ENCODE results near the gene KRTAP10-3.

Gene KRTAP10-3

DNA sequence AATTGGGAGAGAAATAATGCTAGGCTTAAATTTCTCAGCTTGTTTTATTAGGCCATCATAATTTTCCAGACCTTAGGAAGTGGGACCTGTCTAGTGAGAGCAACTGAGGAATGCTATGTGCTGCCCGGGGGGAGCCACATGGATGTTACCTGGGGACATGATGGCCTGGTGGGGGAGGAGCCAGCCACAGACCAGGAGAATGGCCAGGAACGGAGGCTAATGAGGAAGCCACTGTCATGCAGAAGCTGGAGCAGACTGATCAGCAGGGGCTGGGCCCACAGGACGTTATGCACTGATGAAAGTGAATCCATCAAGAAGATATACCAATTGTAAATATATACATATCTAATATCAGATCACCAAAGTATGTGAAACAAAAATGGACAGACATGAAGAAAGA, 14.0 kb downstream of the KRTAP10-3 start:
- DNase-seq = no peak

DNA sequence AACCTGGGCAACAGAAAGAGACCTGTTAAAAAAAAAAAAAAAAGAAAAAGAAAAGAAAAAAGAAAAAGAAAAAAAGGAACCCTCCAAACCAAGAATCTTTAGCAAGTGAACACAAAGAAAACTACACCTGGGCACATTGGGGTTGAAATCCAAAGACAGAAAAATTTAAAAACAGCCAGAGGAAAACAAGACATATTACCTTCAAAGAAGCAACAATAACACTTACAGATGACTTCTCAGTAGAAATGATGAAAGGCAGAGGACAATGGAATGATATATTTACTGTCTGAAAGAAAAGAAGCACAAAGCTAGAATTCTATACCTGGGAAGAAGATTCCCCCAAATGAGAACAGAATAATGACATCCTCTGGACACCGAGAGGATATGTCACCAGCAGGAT, 15.9 kb downstream of the KRTAP10-3 start:
- no peak for DNase-seq

DNA sequence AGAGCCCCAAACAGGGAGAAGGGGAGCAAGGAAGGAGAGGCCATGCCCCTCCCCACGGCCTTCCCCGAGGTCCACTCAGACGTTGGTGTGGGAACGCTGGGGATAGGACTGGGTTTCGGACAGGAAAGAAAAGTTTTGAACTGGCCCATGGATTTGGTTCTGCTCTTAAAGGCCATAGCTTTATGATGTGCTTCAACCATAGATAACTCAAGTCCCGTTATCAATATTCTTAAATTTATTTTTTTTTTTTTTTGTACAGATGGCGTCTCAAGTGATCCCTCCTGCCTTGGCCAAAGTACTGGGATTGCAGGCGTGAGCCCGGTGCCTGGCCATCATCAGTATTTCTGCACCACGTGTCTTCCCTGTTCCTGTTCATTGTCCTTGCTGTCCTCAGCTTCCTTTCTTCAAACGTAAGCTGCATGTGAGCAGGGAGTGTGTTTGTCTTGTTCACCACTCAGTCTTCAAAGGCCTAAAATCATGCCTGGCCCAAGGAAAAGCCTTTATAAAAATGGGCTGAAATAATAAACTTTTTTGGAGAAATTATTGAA, 17.8 kb downstream of the KRTAP10-3 start:
- DNase-seq = no peak

DNA sequence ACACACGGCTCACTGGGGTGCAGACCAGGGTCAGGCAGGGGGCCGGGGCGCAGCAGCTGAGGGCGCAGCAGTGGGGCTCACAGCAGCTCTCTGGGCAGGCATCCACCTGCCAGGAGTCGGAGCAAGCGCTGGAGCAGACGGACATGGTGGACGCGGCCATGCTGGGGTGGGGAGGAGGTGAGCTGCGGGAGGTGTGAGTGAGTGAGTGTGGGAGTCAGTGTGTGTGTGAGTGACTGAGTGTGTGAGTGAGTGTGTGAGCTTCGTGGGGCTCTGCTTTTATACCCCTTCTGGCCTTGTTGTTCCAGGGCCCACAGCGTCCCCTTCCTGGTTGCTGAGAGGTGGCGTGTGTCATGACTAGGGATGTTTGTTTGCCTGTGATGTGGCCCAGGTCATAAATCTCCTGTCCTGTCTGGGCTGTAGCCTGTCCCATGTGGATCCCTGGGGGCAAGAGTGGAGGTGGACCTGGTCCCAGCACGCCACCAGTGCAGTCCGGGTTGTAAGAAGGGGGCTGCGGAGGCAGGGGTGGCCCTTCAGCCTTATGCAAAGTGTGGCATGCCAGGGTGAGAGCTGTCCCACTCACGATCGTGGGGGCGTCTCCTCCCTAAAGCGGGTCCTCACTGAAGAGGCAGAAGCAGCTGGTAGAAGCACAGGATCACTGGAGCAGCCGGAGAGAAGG, 18.5 kb downstream of the KRTAP10-3 start, which contains the start of gene KRTAP10-1:
TSS of gene KRTAP10-1 (minus strand) at position 205 of the 676 bp plus-strand sequence. CDS start at position 160, 45 bp downstream.
- DNase-seq = no peak

DNA sequence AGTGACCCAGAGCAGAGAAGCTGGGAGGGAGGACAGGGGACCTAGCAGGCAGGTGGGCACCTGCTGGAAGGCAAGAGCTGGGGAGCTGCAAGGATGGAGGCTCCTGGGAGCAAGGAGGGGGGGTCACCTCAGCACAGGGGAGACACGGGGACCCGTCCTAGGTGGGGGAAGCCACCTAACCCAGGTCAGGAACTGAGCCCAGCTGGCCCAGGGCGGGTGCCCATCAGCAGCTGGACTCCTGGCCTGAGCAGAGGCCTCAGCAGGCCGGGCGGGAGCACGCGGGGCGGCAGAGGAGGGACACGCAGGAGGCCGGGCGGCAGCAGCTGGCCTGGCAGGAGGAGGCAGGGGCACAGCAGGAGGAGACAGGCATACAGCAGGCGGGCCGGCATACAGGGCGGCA, 19.5 kb downstream of the KRTAP10-3 start:
- no peak for DNase-seq

DNA sequence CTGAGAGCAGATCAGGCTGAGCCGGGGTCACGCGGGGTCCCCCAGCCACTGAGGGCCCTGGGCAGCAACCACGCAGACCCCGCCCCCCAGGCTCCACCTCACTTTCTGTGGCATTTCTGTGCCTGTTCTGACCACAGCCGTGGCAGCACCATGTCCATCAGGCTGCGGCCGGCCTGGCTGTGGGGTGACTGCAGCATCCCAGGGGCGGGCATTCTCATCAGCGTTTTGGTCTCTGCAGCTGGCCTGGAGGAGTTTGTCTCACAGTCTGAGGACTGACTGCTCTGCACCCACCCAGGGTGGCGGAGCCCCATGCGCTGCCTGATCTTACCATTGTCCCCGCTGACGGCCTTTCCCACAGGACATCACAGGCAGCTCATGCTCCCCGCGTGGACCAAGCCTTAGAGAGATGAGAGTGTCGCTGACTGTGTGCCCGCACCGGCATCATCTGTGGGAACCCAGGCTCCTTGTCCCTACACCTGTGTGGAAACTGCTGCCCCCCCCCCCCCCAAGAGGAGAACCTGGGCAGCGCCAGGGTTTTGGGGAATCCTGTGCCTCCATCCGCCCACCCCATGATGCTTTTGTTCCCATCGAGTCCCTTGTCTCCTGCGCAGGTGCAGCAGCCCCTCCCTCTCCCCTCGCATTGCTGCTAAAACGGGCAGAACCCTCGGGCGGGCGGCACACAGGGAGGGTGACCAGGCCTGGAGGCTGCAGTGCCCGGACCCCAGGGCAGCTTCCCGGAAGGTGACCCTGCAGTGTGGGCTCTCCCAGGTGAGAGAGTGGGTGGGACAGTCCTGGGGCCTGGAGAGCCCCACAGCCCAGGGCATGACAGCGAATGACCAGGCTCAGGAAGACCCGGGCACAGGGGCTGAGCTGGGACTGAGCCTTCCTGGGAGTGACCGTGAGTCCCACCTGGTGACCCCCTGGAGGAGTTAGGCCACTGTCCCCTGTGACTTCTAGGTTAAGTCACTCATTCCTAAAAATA, 20.4 kb downstream of the KRTAP10-3 start:
- no peak for DNase-seq

DNA sequence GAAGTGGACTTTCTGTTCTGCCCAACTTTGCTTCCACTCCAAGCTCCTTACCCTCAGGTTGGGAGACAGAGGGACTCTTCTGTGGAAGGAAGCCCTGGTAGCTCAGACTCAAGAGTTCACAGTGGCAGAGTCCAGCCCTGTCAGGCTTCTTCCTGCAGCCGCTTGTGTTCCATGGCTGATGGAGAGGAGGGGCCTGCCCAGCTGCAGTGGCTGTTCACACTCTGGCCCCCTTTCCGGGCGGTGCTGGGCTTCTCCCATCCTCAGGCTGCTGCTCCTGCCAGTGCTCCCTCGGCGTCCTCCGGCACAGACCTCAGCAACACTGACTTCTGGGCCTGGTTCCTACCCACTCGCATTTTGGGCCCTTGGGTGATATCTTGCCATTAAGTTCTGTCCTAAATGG, 22.6 kb downstream of the KRTAP10-3 start:
- no peak for DNase-seq

DNA sequence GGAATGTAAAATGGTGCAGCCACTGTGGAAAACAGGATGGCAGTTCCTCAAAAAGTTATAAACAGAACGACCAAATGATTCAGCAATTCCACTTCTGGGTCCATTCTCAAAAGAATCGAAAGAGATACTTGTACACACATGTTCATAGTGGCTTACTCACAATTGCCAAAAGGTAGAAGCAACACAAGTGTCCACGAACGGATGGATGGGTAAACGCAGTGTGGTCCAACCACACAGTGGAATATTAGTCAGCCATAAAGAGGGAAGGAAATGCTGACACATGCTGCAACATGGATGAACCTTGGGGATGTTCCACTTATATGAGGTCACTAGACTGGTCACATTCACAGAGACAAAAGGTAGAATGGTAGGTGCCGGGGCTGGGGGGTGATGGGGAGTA, 23.9 kb downstream of the KRTAP10-3 start:
- DNase-seq = no peak

DNA sequence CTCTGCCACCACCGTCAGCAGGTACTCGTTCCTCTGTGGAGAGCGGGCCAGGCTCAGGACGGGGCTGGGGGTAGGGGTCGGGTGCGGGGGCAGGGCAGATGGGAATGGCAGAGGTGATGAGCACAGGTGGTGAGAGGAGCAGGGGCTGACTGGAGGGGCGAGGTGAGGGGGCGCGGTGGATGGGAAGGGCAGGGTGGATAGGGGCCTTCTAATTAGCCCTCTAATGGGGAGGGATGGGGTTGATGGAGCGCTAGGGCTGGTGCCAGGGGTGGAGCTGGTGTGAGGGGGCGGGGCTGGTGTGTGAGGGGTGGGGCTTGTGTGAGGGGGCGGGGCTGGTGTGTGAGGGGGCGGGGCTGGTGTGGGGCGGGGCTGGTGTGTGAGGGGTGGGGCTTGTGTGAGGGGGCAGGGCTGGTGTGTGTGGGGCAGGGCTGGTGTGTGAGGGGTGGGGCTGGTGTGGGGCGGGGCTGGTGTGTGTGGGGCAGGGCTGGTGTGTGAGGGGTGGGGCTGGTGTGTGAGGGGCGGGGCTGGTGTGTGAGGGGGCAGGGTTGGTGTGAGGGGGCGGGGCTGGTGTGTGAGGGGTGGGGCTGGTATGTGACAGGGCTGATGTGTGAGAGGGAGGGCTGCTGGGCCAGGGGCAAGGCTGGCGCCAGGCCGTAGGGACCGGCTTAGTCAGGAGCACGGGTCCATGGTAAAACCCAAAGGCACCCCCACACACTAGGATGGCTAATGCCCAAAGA, 24.5 kb downstream of the KRTAP10-3 start:
- no peak for DNase-seq

DNA sequence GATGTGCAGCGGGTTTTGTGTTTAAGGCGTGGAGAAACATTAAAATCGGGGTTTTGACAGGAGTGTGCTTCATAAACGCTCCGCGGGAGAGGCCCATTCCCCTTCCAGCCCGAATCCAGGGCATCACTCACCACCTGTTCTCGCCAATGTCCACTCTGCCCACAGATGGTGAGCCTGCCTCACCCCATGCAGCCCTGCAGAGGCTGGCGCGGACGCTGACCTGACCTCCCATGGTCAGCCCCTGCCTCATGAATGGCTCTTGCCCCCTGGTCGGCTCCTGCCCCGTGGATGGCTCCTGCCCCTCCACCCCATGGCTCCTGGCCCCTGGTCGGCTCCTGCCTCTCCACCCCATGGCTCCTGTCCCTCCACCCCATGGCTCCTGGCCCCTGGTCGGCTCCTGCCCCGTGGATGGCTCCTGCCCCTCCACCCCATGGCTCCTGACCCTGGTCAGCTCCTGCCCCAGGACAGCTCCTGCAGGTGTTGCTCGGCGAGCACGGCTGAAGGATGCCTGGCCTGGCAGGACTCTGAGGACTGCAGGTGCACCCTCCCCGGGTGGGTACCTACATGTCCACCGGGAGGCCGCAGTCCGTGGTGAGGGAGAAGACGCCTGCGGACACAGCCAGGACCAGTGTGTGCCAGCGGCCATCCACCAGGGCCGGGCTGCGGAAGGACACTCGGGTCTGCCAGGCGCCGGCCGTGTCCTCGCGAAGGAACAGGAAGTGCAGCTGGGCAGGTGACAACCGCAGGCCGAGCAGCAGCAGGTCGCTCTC, 25.3 kb downstream of the KRTAP10-3 start:
- no peak for DNase-seq

DNA sequence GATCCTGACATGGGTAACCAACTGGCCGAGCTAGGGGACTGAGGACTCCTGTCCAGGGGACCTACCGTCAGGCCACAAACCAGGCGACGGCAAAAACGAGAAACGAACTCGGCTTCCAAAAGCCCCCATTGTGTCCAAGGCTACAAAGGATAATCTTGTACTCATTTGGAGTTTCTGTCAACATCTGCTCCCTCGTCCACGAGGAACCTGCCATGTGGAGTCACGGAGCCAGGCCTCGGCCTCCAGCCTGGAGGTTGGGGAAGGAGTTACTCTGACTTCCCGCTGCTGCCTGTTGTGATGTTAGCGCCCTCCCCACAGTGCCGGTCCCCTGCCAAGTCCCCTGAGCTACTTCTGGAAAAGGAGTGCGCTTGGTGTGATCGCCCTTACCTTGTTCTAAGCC, 25.9 kb downstream of the KRTAP10-3 start:
- no peak for DNase-seq

DNA sequence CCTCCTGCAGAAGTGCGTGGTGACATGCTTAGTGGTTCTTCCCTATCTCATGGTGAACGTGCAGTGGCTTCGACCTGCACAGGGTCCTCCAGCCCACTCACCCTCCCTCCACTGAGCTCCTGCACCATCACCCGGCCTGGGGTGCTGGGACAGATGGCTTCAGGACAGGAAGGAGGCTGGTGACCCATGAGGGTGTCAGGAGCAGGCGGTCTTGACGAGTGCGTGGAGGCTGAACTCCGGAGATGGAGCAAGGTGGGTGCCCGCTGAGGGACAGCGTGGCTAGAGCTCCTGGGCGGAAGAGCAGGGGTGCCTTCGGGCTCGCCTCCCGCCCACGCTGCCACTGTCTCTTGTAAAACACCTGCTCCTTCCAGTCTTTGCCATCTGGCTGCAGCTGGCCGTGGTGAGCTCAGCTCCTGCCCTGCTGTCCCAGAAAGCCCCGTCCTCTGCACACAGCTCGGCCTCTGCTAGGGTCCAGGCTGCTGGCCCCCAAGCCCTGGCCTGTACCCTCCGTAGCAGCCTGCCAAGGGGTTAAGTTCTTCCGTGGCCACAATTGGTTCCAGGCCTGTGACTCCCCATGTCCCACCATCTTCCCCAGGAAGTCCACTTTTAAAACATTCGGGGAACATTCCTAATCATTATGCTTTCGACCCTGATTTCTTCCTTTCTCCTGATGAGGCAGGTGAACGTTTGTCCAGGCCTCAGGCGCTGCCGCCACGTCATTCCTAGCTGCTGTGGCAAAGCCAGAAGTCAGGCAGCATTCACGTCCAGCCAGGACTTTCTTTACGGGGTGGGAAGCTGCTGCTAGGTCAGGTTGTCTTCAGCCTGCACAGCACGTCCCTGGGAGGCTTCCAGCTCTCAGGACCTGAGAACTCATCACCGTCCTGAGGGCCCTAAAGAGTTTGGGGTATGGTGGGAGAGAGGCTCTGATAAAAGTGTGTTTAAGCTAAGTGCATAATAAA, 26.7 kb downstream of the KRTAP10-3 start:
- DNase-seq = no peak

DNA sequence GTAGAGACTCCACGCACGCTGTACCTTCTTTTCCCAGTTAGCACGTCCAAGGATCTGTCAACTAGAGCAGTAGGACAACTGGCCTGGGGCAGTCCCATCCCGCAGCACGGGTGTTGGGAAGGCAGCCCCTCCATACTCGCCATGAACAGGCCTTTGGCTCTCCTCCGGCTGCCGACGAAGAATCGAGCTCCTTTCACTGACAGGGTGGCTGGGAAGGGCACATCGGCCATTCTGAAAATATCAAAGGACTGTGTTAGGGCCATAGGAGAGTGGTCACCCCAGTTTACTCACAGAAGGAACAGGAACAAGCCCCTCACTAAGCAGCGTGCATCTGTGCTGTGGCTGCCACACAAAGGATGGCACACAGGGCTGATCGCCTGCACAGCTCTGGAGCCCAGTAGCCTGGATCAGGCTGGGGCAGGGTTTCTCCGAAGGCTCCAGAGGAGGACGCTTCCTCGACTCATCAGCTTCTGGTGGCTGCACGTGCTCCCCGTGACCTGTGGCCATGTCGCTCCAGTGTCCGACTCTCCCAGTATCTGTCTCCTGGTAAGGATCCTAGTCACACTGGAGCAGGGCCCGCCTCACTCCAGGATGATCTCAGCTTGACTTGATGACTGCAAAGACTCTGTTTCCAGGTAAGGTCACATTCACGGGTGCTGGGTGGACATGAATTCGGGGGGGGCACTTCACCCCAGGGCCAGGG, 27.5 kb downstream of the KRTAP10-3 start:
- no peak for DNase-seq

DNA sequence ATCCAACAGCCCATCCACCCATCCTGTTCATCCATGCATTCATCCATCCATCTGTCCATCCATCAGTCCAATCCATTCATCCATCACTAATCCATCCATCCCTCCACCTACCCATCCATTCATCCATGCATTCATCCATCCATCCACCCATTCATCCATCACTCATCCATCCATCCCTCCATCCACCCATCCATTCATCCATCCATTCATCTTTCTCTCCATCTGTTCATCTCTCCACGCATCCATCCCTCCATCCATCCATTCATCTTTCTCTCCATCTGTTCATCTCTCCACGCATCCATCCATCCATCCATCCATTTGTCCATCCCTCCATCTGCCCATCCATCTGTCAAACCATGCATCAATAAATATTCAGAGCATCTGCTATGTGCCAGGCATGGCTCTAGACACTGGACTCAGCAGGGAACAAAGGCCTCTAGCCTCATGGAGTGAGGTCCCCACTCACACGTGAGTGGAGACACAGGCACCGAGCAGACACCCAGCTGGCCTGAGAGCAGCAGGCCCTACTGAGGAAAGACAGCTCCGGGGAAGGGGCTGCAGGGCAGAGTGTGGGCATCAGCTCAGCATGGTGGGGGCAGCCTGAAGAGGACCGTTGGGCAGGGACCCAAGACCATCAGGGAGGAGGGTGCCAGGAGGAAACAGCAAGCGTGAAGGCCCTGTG, 28.2 kb downstream of the KRTAP10-3 start:
- DNase-seq = no peak

DNA sequence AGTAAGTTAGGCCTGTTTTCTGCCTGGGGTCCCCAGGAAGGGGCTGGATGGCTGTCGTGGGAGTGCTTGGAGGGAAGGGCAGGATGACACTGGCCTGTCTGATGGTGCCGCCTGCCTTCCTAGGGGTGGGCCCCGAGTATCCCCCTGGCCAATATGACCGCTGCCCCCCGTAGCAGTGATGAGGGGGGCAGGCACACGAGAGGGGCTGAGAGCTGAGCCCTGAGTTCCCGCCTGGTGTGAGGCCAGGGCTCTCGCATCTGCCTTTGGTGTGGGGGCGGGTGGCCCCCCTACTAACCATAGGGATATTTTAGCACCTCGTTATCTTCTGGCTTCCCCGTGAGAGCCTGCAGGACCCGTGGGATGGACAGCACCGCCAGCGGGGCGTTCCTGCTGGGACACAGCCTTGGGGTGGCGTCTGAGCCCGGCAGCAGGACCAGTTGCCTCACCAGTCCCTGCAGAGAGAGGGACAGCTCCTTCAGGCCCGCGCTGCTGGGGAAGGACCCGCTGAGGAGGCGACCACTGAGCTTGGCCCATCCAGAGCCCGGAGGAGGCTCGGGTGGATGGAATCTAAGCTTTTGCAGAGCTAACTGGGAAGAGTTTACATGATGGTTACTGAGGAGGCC, 29.0 kb downstream of the KRTAP10-3 start:
- no peak for DNase-seq

DNA sequence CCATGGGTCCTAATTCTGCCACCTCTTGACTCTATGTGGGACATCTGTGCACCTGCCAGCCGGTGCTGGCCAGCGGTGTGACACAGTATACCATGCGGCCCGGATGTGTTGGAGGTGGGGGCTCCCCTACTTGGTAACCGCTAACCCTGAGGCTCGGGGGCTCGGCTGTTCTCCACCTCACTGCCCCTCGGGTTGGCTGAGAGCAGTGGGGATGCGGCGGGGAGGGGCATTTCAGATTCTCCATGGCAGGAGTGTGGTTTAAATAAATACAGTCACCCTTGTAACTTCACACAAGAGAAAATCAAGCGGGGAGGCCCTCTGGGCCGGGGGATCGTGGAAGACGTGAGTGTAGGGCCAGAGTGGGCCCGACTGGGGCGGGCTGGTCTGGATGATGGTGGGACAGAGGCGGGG, 29.6 kb downstream of the KRTAP10-3 start:
- no peak for DNase-seq

DNA sequence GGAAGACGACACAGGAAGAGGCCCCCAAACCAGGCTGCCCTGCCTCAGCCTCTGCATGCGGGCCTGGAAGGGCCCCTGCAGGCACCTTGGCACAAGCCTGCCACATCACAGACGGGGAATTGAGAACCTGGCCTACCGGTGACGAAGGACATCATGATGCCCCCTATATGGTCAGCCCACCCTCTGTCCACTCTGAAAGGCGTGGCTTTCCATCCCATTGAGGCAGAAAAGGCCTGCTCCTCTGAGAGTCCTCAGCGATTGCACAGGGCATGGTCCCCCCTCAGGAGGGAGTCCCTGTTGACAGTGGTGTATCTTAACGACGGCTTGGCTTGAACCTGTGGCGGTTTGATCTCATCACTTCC, 30.0 kb downstream of the KRTAP10-3 start:
- DNase-seq = no peak

DNA sequence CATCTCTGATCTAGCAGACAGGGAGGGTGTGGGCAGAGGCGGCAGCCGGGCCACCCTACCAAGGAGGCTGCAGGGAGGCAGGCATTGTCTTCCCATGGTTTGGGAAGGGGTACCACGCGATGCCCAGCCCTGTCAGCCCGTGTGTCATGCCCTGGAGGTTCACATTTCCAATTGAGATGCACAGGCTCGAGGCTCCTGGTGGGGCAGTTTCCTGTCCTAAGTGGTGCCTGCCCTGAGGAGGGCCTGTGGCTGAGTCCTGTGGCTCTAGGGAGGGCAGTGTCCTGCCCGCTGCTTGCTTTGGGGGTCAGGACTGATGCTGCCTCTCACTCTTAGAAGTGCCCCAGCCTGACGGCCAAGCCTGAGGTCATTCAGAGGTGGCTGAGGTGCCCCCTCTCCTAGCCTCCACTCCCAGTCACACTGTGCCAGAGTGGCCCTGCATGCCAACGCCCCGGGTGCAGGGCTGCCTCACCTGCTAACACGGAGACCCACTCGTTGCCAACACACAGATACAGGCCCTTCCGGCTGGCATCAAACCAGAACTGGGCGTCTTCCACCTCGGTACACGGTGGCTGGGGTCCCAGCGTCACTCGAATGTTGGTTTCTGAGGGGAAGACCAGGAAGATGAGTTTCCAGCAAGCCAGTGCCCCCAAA, 30.5 kb downstream of the KRTAP10-3 start:
- DNase-seq = no peak

Data from CD4-positive, alpha-beta T cell treated with Interleukin-17A for 4 hours (primary cell).